ENCODE measurements around the gene PLET1.

- no peak for TF ChIP-seq EZH2 (IDR thresholded peaks at IDR 0.05)
- TF ChIP-seq SP1 (IDR thresholded peaks at IDR 0.05; ENCODE audit: low read depth), result no peak
- TF ChIP-seq, protein P1, sequence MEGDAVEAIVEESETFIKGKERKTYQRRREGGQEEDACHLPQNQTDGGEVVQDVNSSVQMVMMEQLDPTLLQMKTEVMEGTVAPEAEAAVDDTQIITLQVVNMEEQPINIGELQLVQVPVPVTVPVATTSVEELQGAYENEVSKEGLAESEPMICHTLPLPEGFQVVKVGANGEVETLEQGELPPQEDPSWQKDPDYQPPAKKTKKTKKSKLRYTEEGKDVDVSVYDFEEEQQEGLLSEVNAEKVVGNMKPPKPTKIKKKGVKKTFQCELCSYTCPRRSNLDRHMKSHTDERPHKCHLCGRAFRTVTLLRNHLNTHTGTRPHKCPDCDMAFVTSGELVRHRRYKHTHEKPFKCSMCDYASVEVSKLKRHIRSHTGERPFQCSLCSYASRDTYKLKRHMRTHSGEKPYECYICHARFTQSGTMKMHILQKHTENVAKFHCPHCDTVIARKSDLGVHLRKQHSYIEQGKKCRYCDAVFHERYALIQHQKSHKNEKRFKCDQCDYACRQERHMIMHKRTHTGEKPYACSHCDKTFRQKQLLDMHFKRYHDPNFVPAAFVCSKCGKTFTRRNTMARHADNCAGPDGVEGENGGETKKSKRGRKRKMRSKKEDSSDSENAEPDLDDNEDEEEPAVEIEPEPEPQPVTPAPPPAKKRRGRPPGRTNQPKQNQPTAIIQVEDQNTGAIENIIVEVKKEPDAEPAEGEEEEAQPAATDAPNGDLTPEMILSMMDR (IDR thresholded peaks at IDR 0.05 in 2 of 3, conservative IDR thresholded peaks at IDR 0.05 in 1 of 3; ENCODE audit: borderline replicate concordance in 1 of 3, insufficient read depth in 1 of 3, low read depth in 2 of 3, low read length in 2 of 3), result no peak
- no peak for TF ChIP-seq MAX (IDR thresholded peaks at IDR 0.05)
- no peak for TF ChIP-seq EZH2phosphoT487 (IDR thresholded peaks at IDR 0.05; ENCODE audit: borderline replicate concordance)
- TF ChIP-seq JUND (IDR thresholded peaks at IDR 0.05), result no peak
- no peak for TF ChIP-seq RAD21 (IDR thresholded peaks at IDR 0.05; ENCODE audit: low read depth)
- TF ChIP-seq ELF1 (IDR thresholded peaks at IDR 0.05; ENCODE audit: borderline replicate concordance, low read depth), result no peak
- TF ChIP-seq, protein P2, sequence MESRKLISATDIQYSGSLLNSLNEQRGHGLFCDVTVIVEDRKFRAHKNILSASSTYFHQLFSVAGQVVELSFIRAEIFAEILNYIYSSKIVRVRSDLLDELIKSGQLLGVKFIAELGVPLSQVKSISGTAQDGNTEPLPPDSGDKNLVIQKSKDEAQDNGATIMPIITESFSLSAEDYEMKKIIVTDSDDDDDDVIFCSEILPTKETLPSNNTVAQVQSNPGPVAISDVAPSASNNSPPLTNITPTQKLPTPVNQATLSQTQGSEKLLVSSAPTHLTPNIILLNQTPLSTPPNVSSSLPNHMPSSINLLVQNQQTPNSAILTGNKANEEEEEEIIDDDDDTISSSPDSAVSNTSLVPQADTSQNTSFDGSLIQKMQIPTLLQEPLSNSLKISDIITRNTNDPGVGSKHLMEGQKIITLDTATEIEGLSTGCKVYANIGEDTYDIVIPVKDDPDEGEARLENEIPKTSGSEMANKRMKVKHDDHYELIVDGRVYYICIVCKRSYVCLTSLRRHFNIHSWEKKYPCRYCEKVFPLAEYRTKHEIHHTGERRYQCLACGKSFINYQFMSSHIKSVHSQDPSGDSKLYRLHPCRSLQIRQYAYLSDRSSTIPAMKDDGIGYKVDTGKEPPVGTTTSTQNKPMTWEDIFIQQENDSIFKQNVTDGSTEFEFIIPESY (IDR thresholded peaks at IDR 0.05; ENCODE audit: extremely low read depth, insufficient replicate concordance, low read length), result no peak
Observed at GRCh38 chr11:112223121-112223520, 37.5 kb downstream of the PLET1 start.

Measured in HCT116 (cell line).